ENCODE measurements around the gene CALHM2.

Gene CALHM2, protein sequence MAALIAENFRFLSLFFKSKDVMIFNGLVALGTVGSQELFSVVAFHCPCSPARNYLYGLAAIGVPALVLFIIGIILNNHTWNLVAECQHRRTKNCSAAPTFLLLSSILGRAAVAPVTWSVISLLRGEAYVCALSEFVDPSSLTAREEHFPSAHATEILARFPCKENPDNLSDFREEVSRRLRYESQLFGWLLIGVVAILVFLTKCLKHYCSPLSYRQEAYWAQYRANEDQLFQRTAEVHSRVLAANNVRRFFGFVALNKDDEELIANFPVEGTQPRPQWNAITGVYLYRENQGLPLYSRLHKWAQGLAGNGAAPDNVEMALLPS

DNA sequence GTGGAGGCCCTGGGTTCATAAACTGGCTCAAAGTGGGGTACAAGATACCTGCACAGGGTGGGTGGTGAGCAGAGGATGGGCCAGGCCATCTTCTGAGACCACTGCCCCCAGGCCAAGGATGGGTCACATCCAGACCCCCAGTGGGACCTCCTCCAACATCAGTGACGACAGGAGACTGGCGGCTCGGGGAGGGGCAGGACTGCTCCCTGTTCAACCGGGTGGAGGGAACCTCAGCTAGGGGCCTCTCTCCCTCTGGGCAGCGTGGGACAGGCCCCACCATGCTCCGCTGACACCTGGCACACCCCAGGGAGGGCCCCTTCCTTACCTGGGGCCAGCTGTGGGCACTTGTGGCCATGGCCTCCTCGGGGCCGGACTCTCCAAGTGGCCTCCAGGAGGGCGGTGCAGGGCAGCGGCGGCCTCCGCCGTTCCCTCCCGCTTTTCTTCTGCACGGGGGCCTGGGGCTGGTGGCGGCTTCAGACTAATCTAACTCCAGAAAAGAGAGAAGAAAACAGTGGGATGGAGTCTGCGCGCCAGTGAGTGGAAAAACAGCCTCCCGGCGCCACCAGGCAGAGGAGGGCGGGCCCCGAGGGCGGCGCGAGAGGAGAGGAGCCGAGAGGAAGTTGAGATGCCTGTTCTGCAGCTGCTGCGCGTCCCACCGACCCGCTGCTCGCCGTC lies at the start of gene CALHM2:
Gene CALHM2 (minus strand): TSS at position 540 of the 675 bp plus-strand sequence. CDS start 2,429 bp downstream, outside the sequence.
- in situ Hi-C loops (cut with MboI; ENCODE audit: low sequenced_read_pairs, unreplicated experiment) = no loop called here
- peak; percentile 92 for DNase-seq (ENCODE audit: low spot score)
- TF ChIP-seq, protein P1, sequence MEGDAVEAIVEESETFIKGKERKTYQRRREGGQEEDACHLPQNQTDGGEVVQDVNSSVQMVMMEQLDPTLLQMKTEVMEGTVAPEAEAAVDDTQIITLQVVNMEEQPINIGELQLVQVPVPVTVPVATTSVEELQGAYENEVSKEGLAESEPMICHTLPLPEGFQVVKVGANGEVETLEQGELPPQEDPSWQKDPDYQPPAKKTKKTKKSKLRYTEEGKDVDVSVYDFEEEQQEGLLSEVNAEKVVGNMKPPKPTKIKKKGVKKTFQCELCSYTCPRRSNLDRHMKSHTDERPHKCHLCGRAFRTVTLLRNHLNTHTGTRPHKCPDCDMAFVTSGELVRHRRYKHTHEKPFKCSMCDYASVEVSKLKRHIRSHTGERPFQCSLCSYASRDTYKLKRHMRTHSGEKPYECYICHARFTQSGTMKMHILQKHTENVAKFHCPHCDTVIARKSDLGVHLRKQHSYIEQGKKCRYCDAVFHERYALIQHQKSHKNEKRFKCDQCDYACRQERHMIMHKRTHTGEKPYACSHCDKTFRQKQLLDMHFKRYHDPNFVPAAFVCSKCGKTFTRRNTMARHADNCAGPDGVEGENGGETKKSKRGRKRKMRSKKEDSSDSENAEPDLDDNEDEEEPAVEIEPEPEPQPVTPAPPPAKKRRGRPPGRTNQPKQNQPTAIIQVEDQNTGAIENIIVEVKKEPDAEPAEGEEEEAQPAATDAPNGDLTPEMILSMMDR (IDR thresholded peaks at IDR 0.05; ENCODE audit: borderline replicate concordance, control extremely low read depth, extremely low read depth, insufficient read depth, missing control alignments) = no peak

DNA sequence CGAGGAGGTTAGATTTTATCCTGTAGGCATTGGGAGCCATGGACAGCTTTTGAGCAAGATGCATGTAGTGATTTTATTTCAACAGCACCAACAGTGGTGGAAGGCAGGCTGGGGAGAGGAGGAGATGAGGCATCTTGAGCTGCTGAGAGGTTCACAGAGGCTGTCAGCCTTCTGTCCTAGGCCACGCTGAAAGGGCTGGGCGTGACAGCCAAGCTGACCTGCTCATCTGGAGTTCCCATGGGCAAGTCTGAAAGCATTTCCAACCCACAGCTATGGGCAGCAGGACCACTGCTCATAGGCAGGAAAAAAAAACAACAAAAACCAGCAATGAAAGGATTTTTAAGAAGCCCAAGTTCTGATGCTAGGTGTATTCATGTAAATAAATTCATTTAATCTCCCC lies 49.0 kb upstream of the CALHM2 start:
- in situ Hi-C loops (cut with MboI; ENCODE audit: low sequenced_read_pairs, unreplicated experiment) = no loop called here
- DNase-seq (ENCODE audit: low spot score) = no peak
- TF ChIP-seq, protein P1 (IDR thresholded peaks at IDR 0.05; ENCODE audit: borderline replicate concordance, control extremely low read depth, extremely low read depth, insufficient read depth, missing control alignments) = no peak

DNA sequence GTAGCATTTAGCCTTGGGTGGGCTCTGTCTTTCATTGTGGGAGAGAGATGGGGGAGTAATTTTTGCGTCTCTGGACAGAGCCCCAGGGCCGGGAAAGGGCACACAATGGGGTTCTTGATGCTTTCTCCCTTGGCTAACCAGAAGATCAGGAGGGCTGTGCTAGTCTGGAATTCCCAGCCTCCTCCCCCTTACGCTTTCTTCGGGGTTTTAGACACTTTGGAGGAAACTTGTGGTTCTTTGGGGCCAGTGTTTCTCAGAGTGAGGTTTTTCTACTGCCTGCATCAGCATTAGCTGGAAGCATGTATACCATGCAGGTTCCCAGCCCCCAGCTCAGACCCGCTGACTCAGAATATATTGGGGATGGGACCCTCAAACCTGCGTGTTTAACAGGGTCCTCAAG lies 48.3 kb upstream of the CALHM2 start:
- TF ChIP-seq, protein P1 (IDR thresholded peaks at IDR 0.05; ENCODE audit: borderline replicate concordance, control extremely low read depth, extremely low read depth, insufficient read depth, missing control alignments) = no peak
- in situ Hi-C loops (cut with MboI; ENCODE audit: low sequenced_read_pairs, unreplicated experiment) = no loop called here
- DNase-seq (ENCODE audit: low spot score) = no peak

DNA sequence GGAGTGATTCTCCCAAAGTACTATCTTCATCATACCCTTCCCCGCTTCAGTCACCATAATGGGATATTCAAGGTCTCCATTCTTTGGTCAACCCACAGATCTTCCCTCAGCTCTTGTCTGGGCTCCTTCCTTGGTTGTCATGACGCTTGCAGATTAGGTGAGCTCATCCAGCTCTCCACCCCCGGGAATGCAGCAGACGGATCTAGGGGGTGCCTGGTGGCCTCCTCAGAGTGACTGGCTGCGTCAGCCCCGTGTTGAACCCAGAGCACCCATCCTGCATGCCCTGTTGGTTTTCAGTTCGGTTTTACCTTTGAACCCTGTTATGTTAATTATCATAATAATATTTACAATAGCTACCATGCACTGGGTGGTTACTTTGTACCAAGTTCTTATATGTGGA lies 47.7 kb upstream of the CALHM2 start:
- TF ChIP-seq, protein P1 (IDR thresholded peaks at IDR 0.05; ENCODE audit: borderline replicate concordance, control extremely low read depth, extremely low read depth, insufficient read depth, missing control alignments) = no peak
- no peak for DNase-seq (ENCODE audit: low spot score)
- in situ Hi-C loops (cut with MboI; ENCODE audit: low sequenced_read_pairs, unreplicated experiment) = no loop called here

DNA sequence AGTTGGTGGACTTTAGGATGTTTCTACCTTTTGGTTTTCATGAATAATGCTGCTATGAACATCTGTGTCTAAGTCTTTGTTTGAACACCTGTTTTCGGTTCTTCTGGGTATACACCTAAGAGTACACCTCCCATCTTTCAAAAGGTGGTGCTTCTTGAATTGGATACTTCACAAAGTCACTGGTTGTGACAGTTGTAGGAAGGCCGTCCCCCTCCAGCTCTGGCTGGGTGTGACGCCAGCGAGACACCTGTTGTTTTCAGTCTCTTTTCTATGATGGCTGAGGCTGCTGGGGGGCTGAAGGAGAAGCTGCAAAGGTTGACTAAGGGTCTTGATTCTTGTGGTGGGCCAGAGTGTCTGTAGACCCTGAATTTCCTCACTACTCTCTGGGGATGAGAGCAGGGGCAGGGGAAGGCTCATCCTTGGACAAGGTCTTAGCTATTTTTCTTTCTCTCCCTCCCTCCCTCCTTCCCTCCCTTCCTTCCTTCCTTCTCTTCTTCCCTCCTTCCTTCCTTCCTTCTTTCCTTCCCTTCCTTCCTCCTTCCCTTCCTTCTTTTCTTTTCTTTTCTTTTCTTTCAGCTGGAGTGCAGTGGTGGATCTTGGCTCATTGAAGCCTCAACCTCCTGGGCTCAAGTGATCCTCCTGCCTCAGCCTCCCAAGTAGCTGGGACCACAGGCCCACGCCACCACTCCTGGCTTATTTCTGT lies 46.9 kb upstream of the CALHM2 start:
- in situ Hi-C loops (cut with MboI; ENCODE audit: low sequenced_read_pairs, unreplicated experiment) = no loop called here
- TF ChIP-seq, protein P1 (IDR thresholded peaks at IDR 0.05; ENCODE audit: borderline replicate concordance, control extremely low read depth, extremely low read depth, insufficient read depth, missing control alignments) = no peak
- DNase-seq (ENCODE audit: low spot score) = no peak

DNA sequence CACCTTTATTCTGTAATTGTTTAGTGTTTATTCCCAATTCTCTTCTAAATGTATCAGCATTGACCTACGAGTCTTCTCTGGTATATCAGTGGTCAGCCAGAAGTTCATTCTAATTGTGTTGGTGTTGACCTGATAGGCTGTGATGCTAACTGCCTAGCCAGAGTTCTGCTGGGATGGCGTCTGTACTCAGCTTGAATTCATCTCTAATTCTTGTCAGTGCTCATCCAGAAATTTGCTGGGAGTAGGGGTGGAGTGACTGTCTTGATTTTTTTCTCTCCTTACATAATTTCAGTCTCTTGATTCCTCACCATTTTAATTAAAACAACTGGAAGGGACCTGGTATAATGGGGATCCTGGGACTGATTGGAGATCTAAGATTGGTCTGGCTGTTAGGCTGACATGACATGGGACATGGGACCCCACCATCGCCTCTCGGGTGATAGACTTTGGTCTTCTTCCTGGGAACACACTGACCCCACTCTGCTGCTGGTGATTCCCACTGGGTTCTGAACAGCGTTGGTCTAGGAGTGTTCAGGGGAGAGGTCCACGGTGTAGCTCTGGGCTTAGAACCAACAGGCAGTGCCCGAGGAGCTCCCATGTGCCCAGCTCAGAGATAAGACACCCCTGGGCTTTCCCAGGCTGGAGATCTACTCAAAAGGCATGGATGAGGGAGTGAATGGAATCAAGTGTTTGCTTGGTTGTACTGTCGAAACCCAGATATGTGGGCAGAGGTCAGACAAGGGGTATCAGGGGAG lies 45.2 kb upstream of the CALHM2 start:
- TF ChIP-seq, protein P1 (IDR thresholded peaks at IDR 0.05; ENCODE audit: borderline replicate concordance, control extremely low read depth, extremely low read depth, insufficient read depth, missing control alignments) = no peak
- DNase-seq (ENCODE audit: low spot score) = no peak
- in situ Hi-C loops (cut with MboI; ENCODE audit: low sequenced_read_pairs, unreplicated experiment) = no loop called here

All from GM13976 (cell line).